Liver (tissue), 3 donors: Measurements from ENCODE around the gene PRKD1.

Experiments
- CTCF ChIP-seq: fragments of 150-350 bp; IDR thresholded peaks from 2 replicates; pipeline ENCODE4 v1.5.1; 2017; ENCODE audit warnings: improper control_type of control experiment, low read depth, low read length; ENCODE audit not compliant: missing input control
- JUND ChIP-seq, 2 donors: IDR thresholded peaks; 2 replicates each; pipeline ENCODE4 v1.6.1; 2016; ENCODE audit warnings: antibody characterized with exemption in 2 of 2
- RXRA ChIP-seq, 2 donors: IDR thresholded peaks; 2 replicates each; pipeline ENCODE4 v1.6.1; 2017 to 2018; ENCODE audit warnings: antibody characterized with exemption in 2 of 2, mild to moderate bottlenecking in 1 of 2
- SP1 ChIP-seq: IDR thresholded peaks from 2 replicates; pipeline ENCODE4 v1.6.1; 2018; ENCODE audit warnings: antibody characterized with exemption, mild to moderate bottlenecking
- YY1 ChIP-seq: IDR thresholded peaks from 2 replicates; pipeline ENCODE4 v1.6.1; 2016; ENCODE audit warnings: antibody characterized with exemption, mild to moderate bottlenecking
- ZBTB33 ChIP-seq: IDR thresholded peaks from 2 replicates; pipeline ENCODE4 v1.6.1; 2016; ENCODE audit warnings: antibody characterized with exemption
- donor health status: healthy.
- donor health status: healthy.

- no peak for TF ChIP-seq CTCF
- no peak for TF ChIP-seq JUND (IDR thresholded peaks at IDR 0.05)
- TF ChIP-seq SP1: no peak
- no peak for TF ChIP-seq ZBTB33
- TF ChIP-seq YY1: no peak
- no peak for TF ChIP-seq RXRA (IDR thresholded peaks at IDR 0.05)
Measured at GRCh38 chr14:29757188-29757680, 170.4 kb downstream of the PRKD1 start.
